HG03442 (cell line): ENCODE measurements around the gene RAI2.

Experiments
- ATAC-seq: cut with Tn5 transposase; IDR thresholded peaks from one replicate; pipeline ENCODE4 v1.9.1; 2021; ENCODE audit warnings: mild to moderate bottlenecking, moderate library complexity; ENCODE audit not compliant: unreplicated experiment

The RAI2 gene

DNA sequence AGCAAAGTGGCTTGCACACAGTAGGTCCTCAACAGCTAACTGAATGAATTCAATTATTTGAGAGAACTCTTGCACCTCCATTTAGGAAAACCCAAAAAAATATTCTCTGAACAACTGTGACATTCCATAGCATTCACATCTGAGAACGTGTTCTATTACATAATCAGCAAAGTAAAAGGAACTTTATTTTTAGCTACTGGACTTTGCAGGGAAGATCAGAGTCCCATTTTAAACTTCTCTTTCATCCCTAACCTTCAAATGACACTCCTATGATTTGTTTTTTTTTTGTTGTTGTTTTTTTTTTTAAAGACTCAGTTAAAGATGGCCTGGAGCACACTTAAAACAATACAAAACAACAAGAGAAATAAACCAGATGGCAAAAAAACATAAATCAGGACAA lies 30.9 kb downstream of the RAI2 start:
- no peak for ATAC-seq

GRCh38 chrX:17829566-17829965 lies 31.5 kb downstream of the RAI2 start:
- no peak for ATAC-seq

GRCh38 chrX:17828171-17828570 lies 32.9 kb downstream of the RAI2 start:
- ATAC-seq, result no peak

DNA sequence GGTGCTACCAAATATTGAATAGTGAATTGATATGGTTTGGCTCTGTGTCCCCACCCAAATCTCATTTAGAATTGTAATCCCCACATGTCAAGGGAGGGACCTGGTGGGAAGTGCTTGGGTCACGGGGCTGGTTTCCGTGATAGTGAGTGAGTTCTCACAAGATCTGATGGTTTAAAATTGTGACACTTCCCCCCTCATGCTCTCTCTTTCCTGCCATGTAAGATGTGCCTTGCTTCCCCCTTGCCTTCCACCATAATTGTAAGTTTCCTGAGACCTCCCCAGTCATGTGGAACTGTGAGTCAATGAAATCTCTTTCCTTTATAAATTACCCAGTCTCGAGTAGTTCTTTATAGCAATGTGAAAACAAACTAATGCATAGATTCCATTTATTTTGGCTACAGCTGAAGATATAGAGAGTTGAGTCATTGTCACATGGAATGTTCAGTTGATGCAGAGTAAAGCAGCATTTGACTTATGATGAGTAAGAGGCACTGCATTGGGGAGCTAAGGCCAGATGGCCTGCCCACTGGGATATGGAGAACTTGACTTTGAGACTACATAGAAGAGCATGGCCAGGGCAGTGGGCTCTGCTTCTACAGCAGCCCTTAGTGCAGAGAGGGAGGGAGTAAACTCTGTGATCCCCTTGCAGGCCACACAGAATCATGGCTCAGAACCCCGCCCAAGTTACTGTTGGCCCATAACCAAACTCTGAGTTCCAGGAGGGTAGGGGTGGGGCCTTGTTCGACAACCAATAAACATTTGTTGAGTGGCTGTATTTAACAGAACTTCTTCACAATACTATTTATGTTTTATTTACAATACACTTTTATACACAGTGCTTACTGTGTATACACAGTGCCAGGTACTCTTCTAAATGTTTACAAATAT lies 34.2 kb downstream of the RAI2 start:
- ATAC-seq, result no peak

- ATAC-seq, result no peak
These were observed 36.1 kb downstream of the RAI2 start for GRCh38 chrX:17824980-17825379.

DNA sequence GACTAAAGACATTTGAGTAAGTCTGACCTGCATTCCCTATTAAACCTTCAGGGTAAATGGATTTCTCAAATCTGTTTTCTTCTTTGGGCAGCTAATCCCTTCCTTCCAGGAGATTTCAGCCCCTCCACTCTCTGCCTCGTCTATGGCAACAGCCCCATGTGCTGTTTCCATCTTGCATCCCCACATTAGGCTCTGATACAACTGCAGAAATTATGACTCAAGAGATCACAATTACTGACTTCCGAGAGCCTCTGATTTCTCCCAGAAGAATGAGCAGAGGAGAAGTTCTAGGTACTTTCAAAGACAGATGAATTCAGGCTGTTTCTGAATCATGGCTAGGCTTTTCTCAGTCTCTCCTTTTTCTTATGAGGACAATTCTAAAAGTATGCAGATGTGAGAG lies 38.7 kb downstream of the RAI2 start:
- ATAC-seq, result no peak

DNA sequence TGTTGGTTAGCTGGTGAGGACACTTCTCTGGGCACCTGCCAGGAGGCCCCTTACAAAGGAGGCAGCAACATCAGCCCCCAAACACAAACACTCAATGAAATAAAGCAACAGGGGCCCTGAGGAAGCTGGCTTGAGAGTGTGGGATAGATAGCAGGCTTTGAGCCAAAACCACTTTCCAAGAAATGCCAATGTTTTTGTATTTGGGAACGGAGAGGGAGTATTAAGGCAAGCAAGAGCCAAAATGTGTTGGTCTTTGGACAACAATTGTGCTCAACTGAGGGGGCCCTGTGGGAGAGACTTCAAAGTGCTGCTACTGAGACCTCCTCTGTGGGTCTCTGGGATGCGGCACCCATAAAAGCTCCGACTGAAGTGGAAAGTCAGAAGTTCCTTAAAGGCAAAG lies 41.0 kb downstream of the RAI2 start:
- ATAC-seq, result no peak

- ATAC-seq, result no peak
These were observed 42.4 kb downstream of the RAI2 start for GRCh38 chrX:17818726-17819125.

DNA sequence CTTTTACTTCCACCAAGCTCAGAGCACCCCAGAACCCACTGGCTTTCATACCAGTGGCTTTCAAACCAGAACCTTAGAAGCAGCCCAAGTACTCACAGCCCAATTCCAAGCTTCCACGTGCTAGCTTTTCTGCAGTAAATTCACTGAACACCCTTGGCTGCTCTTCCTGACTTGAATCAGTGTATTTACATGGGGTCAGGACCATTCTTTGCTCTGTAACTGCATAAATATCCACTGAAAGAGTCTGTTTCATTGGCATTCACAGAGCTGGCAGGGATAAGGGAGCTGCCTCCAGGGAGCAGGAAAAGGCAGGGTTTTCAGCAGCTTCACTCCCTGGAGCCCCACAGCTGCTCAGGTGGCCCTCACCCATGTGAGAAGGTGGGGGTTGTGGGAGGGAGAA lies 43.8 kb downstream of the RAI2 start:
- no peak for ATAC-seq

GRCh38 chrX:17814557-17814956 lies 46.5 kb downstream of the RAI2 start:
- ATAC-seq, result no peak

DNA sequence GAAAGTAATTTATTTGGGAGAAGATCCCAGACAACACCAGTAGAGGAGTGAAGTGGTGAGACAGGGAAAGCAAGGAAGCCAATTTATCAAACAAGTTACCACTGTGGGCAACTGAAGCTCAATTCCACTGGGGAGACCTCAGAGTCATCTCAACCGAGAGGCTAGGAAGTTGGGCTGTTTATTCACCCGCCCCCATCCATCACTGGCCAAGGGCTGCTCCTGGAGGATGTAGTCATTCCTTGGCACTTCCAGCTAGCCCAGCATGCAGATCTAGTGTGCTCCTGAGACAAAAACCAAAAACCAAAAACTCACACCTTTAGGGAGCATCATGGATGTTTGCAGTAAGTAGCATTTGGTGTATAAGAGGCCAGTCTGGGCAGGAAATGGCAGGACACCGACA lies 47.0 kb downstream of the RAI2 start:
- no peak for ATAC-seq

DNA sequence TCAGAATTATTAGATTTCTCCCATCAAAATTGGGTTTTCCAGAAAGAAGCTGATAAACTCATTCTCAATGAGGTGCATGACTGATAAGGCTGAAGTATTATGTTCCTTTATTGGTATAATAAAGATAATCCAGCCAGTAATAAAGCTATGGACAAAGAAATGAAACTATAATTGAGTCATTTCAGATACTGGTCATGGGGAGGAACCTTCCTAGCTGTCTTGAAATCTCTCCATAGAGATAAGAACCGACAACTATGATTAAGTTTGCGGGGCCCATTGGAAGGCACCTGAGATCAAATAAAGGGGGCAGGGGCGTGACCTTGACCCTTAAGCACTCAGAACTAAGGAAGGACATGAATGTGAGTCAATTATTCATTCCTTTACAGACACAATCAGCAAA lies 47.8 kb downstream of the RAI2 start:
- no peak for ATAC-seq

DNA sequence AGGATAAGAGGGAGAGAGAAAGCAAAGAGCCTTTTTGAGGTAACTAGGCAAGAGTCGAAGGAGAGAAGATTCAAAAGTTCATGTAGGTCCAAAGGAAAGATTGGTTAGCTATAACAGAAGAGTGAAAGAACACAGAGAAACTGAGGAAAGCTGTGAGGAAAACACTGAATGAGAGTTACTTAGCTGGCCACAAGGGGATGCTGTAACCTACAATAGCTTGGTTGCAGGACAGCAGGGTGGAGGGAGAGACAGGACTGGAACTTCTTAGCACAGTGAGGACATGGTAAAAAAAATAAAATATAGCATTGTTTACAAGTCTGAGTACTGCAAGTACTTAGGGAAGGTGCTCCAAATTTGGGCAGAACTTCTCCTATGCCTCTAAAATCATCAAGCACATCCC lies 48.3 kb downstream of the RAI2 start:
- no peak for ATAC-seq

GRCh38 chrX:17809984-17810383 lies 51.1 kb downstream of the RAI2 start:
- ATAC-seq, result no peak

DNA sequence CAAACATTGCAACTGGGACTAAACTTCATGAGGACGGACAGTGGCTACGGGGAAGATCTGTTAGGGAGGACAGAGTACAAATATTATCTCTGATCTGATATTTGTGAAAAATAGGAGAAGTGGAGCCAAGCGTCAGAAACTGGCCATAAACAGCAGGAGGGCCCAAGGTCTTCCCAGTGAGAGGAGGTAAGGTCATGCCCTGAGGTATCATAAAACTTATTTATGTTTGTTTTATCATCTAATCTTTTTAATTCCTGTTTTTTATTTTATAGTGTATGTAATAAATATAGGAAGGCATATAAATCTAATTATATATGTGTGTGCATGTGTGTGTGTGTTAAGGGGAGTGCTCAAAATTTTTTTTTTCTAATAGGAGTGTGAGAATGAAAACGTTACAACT lies 51.8 kb downstream of the RAI2 start:
- no peak for ATAC-seq

DNA sequence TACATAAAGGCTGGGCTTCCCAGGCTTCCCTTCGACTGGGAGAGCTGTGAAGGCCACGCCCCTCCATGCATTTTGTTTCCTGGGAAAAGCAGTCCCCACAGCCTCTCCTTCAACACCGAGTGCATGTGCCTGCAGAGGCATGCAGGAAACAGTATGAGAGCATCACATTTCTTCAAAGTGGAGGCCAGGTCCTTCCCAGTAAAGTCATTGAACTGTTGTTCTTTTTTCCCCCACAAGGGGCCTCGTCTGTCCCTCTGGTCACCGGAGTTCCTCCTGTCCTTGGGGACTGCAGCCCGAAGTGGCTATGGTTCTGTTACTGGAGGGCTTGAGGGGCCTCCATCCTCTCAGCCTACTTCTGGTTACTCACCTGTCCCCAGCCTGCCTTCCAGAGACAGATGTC lies 56.0 kb downstream of the RAI2 start:
- ATAC-seq, result no peak

DNA sequence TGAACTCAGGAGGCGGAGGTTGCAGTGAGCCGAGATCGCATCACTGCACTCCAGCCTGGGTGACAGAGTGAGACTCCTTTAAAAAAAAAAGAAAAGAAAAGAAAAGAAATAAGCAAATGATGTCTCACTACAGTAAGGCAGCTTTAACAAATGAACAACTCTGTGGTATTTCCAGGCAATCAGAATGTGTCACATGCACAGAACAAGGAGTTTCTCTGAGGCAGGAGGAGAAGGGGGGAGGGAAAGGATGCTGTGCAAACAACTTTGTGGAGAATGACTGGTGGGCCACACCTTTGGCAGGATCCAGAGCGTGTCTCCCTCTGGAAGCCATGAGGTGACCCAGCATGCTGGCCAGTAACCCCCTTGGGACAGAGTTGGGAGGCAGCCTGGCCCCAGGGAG lies 57.6 kb downstream of the RAI2 start:
- no peak for ATAC-seq

GRCh38 chrX:17802756-17803155 lies 58.3 kb downstream of the RAI2 start:
- no peak for ATAC-seq

DNA sequence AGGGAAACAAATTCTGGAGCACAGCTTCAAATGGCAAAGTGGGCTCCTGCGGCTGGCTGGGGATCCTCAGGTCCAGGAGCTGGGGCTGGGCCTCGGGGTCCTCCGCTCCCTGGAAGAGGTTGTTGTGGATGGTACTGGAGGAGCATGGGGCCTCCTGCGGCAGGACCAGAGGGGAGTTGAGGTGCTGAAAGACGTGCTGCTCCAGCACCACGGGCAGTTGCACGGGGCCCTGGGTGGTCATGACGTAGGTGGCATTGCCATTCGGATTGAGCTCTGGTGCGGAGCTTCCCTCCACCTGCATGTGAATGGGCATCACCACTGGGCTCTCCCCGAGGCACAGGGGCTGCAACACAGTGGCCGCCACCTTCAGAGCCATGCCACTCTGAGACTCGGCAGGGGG lies 59.7 kb downstream of the RAI2 start:
- no peak for ATAC-seq

- ATAC-seq, result no peak
These were observed 62.2 kb downstream of the RAI2 start for GRCh38 chrX:17798921-17799320.

- no peak for ATAC-seq
These were observed 68.3 kb downstream of the RAI2 start for GRCh38 chrX:17792826-17793225.

GRCh38 chrX:17788956-17789562 lies 72.0 kb downstream of the RAI2 start:
- ATAC-seq, result no peak

- ATAC-seq, result no peak
These were observed 72.7 kb downstream of the RAI2 start for GRCh38 chrX:17788439-17788838.
